Neural cell (in vitro differentiated cells): ENCODE results near the gene PSMG4. TPM values are rescaled to one million over a fixed set of nuclear protein-coding genes. Genes with fewer than 3 reads are reported as not detected.

Experiments used
- H2AFZ ChIP-seq: fragments of 200-600, 300-800 bp; sonication (generic), shearing (Covaris generic); 2 replicates; pipeline ENCODE4 v1.6.0; 2014; ENCODE audit warnings: low read depth, mild to moderate bottlenecking, antibody characterized with exemption, low read length, moderate library complexity
- H3F3A ChIP-seq: fragments of 200-600 bp; shearing (Covaris generic); 2 replicates; pipeline ENCODE4 v1.6.1; 2016; ENCODE audit warnings: mild to moderate bottlenecking, moderate library complexity, mixed read lengths, antibody characterized with exemption, low read length; ENCODE audit not compliant: insufficient read depth, poor library complexity, severe bottlenecking
- H3K27ac ChIP-seq: fragments of 200-600, 300-800 bp; sonication (generic), shearing (Covaris generic); 2 replicates; pipeline ENCODE4 v1.5.1; 2014; ENCODE audit warnings: mild to moderate bottlenecking, low read length, moderate library complexity
- H3K27me3 ChIP-seq: fragments of 300-800, 200-600 bp; sonication (generic), shearing (Covaris generic); 2 replicates; pipeline ENCODE4 v1.6.0; 2014; ENCODE audit warnings: mild to moderate bottlenecking, low read depth, low read length, moderate library complexity; ENCODE audit not compliant: insufficient read depth
- H3K36me3 ChIP-seq: fragments of 300-800, 200-600 bp; sonication (generic), shearing (Covaris generic); 2 replicates; pipeline ENCODE4 v1.5.1; 2014; ENCODE audit warnings: mild to moderate bottlenecking, antibody characterized with exemption, low read length, moderate library complexity; ENCODE audit not compliant: insufficient read depth
- H3K4me2 ChIP-seq: fragments of 300-800, 200-600 bp; sonication (generic), shearing (Covaris generic); 2 replicates; pipeline ENCODE4 v1.6.0; 2014; ENCODE audit warnings: mild to moderate bottlenecking, low read length
- H3K4me3 ChIP-seq: fragments of 300-800, 200-600 bp; sonication (generic), shearing (Covaris generic); 2 replicates; pipeline ENCODE4 v1.5.1; 2014; ENCODE audit warnings: mild to moderate bottlenecking, low read length, moderate library complexity
- H3K79me2 ChIP-seq: fragments of 200-600 bp; shearing (Covaris generic); replicated peaks from 2 replicates; pipeline ENCODE4 v1.6.0; 2014; ENCODE audit warnings: mild to moderate bottlenecking, low read length, moderate library complexity; ENCODE audit not compliant: insufficient read depth
- H3K9ac ChIP-seq: fragments of 300-800, 200-600 bp; sonication (generic), shearing (Covaris generic); 2 replicates; pipeline ENCODE4 v1.6.1; 2016; ENCODE audit warnings: mild to moderate bottlenecking, low read length, mixed read lengths
- H3K9me2 ChIP-seq: fragments of 200-600 bp; shearing (Covaris generic); 2 replicates; pipeline ENCODE4 v1.6.1; 2016; ENCODE audit warnings: mild to moderate bottlenecking, low read length, mixed read lengths; ENCODE audit not compliant: insufficient read depth
- H3K9me3 ChIP-seq: fragments of 200-600, 300-800 bp; sonication (generic), shearing (Covaris generic); 2 replicates; pipeline ENCODE4 v1.6.1; 2016; ENCODE audit warnings: mild to moderate bottlenecking, mixed run types, low read length, moderate library complexity, mixed read lengths
- H4K20me1 ChIP-seq: fragments of 200-600 bp; shearing (Covaris generic); 2 replicates; pipeline ENCODE4 v1.6.1; 2016; ENCODE audit warnings: mild to moderate bottlenecking, mixed run types; ENCODE audit not compliant: insufficient read depth
- CTCF ChIP-seq: fragments of 450-650 bp; IDR thresholded peaks from 2 replicates; pipeline ENCODE4 v1.5.1; 2014; ENCODE audit warnings: antibody characterized with exemption, mild to moderate bottlenecking, moderate library complexity; ENCODE audit not compliant: poor library complexity, severe bottlenecking
- EP300 ChIP-seq: fragments of 450-650 bp; conservative IDR thresholded peaks from 2 replicates; pipeline ENCODE4 v1.6.1; 2014; ENCODE audit warnings: antibody characterized with exemption, mild to moderate bottlenecking, moderate library complexity; ENCODE audit not compliant: poor library complexity, severe bottlenecking
- EZH2 ChIP-seq: fragments of 200-600, 300-800 bp; shearing (Covaris generic), sonication (generic); IDR thresholded peaks from 2 replicates; pipeline ENCODE4 v1.6.1; 2014; ENCODE audit warnings: antibody characterized with exemption, low read length, borderline replicate concordance, mild to moderate bottlenecking; ENCODE audit not compliant: insufficient read depth, poor library complexity, severe bottlenecking
- MXI1 ChIP-seq: fragments of 450-650 bp; conservative IDR thresholded peaks from 2 replicates; pipeline ENCODE4 v1.6.1; 2014; ENCODE audit warnings: antibody characterized with exemption, mild to moderate bottlenecking; ENCODE audit not compliant: poor library complexity, severe bottlenecking
- POLR2AphosphoS5 ChIP-seq: IDR thresholded peaks from 2 replicates; pipeline ENCODE4 v1.6.1; 2012
- RAD21 ChIP-seq: fragments of 450-650 bp; conservative IDR thresholded peaks from 2 replicates; pipeline ENCODE4 v1.6.1; 2014; ENCODE audit warnings: antibody characterized with exemption, mild to moderate bottlenecking, moderate library complexity
- REST ChIP-seq: IDR thresholded peaks from 2 replicates; pipeline ENCODE4 v1.6.1; 2012; ENCODE audit warnings: borderline replicate concordance
- SMC3 ChIP-seq: fragments of 450-650 bp; conservative IDR thresholded peaks from 2 replicates; pipeline ENCODE4 v1.6.1; 2014; ENCODE audit warnings: antibody characterized with exemption, mild to moderate bottlenecking, moderate library complexity; ENCODE audit not compliant: poor library complexity
- TAF1 ChIP-seq: IDR thresholded peaks from 2 replicates; pipeline ENCODE4 v1.6.1; 2012; ENCODE audit warnings: low read depth
- polyA plus RNA-seq: library from polyadenylated mRNA; depleted of rRNA; stranded (reverse); fragments of >200 nt; gene quantifications from 2 replicates; pipeline ENCODE4 v1.2.3, GENCODE V29; 2014

The PSMG4 gene
- polyA plus RNA-seq, 1 donor from 2014 or later = 52.0 TPM

GRCh38 chr6:3297909-3298308 lies 39.2 kb downstream of the PSMG4 start:
- H3F3A ChIP-seq = no peaks in the 10 kb centered on the region
- no peak for TF ChIP-seq EP300
- no peak for TF ChIP-seq MXI1
- TF ChIP-seq REST = no peak
- TF ChIP-seq EZH2 = no peak
- no peak for TF ChIP-seq SMC3
- no peak for TF ChIP-seq POLR2AphosphoS5
- TF ChIP-seq RAD21 = no peak
- TF ChIP-seq CTCF = no peak
- no peak for TF ChIP-seq TAF1
- H4K20me1 ChIP-seq = no peaks in the 10 kb centered on the region
- H3K4me2 ChIP-seq = no peak overlapping the region
- H2AFZ ChIP-seq = no peak overlapping the region
- no peaks in the 10 kb centered on the region for H3K9me2 ChIP-seq
- peaks cover 4% of the 10 kb centered on the region for H3K9me3 ChIP-seq
- no peak overlapping the region for H3K27ac ChIP-seq
- H3K36me3 ChIP-seq = no peaks in the 10 kb centered on the region
- no peak overlapping the region for H3K4me3 ChIP-seq
- no peak overlapping the region for H3K9ac ChIP-seq
- no peaks in the 10 kb centered on the region for H3K79me2 ChIP-seq
- H3K27me3 ChIP-seq = no peaks in the 10 kb centered on the region

DNA sequence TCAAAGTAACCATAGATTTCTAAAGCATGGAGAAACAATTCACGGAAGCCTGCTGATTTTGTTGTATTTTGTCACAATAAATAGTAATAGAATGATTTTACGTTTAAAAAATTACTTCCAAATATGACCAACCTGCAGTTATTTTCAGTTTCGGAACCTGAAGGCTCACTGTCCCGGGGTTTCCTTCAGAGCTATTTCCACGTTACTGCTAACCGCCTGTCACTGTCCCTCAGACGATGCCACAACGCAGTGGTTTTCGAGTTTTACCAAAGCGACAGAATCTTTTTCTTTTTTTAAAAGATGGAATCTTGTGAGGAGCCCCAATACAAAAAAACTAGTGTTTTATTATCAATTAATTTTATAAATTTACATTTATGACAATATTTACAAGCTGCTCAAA lies 40.5 kb downstream of the PSMG4 start:
- no peak for TF ChIP-seq CTCF
- no peak for TF ChIP-seq EP300
- TF ChIP-seq SMC3 = no peak
- TF ChIP-seq POLR2AphosphoS5 = no peak
- no peaks in the 10 kb centered on the region for H3K27me3 ChIP-seq
- H3K79me2 ChIP-seq = no peaks in the 10 kb centered on the region
- H3K4me3 ChIP-seq = no peak overlapping the region
- H4K20me1 ChIP-seq = no peaks in the 10 kb centered on the region
- no peaks in the 10 kb centered on the region for H3F3A ChIP-seq
- H3K4me2 ChIP-seq = no peak overlapping the region
- H2AFZ ChIP-seq = no peak overlapping the region
- H3K9me3 ChIP-seq = peaks cover 4% of the 10 kb centered on the region
- H3K9me2 ChIP-seq = no peaks in the 10 kb centered on the region
- H3K9ac ChIP-seq = no peak overlapping the region
- H3K27ac ChIP-seq = no peak overlapping the region
- no peaks in the 10 kb centered on the region for H3K36me3 ChIP-seq
